ENCODE data around the gene SIPA1L3.
"Not testable (repeated sequence)": the region's sequence is repeated elsewhere in the genome, so short reads cannot be mapped to it uniquely, and the experiment has no call there.

The SIPA1L3 gene

GRCh38 chr19:38065775-38066174 lies 158.8 kb downstream of the SIPA1L3 start:
- not testable (repeated sequence) for DNase-seq (ENCODE audit: low read depth, low spot score)

DNA sequence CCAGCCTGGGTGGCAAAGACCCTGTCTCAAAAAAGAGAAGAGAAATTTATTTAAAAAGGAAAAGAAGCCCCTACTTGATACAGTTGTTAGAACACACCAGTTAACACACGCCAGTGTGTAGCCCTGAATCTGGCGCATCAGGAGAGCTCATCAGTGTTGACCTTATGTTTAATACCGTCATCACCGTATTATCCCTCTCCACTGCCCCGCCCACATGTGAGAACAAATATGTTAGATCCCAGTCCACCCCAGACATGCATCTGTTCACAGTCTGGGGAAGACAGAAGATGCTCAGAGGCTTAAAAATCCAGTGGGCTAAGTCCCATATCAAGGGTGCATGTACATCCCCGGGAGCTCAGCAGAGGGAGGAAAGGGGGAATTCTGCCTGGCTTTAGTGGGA lies 161.8 kb downstream of the SIPA1L3 start:
- no peak for DNase-seq (ENCODE audit: low read depth, low spot score)

DNA sequence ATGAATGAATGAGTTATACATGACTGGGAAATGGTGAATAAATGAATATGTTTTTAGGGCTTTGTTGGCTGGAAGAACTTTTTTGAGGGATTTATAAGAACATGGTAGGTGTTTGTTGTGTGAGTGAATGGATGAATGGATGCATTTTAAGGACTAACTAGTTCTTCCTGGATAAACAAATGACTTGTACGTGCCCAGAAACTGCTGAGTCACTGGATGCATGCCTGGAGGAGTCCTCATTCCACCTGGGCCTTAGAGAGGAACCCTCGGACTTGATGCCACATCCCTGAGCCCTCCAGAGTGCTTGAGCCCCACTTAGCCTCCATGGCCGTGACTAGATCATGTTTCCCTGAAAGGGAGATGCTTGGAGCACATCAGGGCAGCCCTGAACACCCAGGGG lies 163.6 kb downstream of the SIPA1L3 start:
- DNase-seq (ENCODE audit: low read depth, low spot score) = no peak

DNA sequence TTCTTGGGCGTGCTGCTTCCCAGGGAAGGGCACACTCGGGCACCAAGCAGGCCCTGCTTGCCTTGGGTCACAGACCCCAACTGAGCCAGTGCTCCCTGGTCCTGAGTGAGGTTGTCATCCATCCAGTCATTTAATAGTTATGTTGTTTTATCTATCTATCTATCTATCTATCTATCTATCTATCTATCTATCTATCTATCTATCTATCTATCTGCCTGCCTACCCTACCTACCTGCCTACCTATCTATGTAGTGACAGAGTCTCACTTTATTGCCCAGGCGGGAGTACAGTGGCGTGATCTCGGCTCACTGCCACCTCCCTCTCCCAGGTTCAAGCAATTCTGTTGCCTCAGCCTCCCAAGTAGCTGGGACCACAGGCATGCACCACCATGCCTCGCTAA lies 164.0 kb downstream of the SIPA1L3 start:
- not testable (repeated sequence) for DNase-seq (ENCODE audit: low read depth, low spot score)

GRCh38 chr19:38071647-38072046 lies 164.6 kb downstream of the SIPA1L3 start:
- DNase-seq (ENCODE audit: low read depth, low spot score) = no peak

- no peak for DNase-seq (ENCODE audit: low read depth, low spot score)
These were observed 166.1 kb downstream of the SIPA1L3 start for GRCh38 chr19:38072776-38073750.

- no peak for DNase-seq (ENCODE audit: low read depth, low spot score)
These were observed 167.1 kb downstream of the SIPA1L3 start for GRCh38 chr19:38073841-38074685.

GRCh38 chr19:38076337-38076736 lies 169.3 kb downstream of the SIPA1L3 start:
- no peak for DNase-seq (ENCODE audit: low read depth, low spot score)

DNA sequence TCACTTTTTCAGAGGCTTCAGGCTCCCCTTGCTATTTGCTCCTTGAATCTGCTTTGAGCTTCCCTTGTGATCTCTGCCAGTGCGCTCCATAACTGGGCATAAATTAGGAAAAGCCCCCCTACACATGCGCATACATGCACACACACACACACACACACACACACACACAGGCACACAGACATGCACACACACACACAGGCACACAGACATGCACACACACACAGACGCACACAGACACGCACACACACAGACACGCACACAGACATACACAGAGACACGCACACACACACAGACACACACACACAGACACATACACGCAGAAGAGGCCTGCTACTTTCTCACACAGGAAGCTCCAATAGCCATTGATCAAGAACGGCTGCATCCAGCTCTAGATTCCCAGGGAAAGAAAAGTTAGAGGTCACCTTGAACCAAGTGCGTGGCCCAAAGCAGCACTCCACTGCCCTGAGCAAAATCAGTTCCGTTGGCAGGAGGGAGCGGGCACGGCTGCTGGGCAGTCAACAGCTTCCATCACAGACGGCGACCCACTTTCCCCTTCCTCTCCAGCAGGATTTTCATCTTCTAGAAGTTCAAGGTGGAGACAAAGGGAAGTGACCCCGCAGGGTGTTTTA lies 171.4 kb downstream of the SIPA1L3 start:
- DNase-seq (ENCODE audit: low read depth, low spot score) = no peak

GRCh38 chr19:38079926-38080380 lies 172.9 kb downstream of the SIPA1L3 start:
- DNase-seq (ENCODE audit: low read depth, low spot score) = no peak

- DNase-seq (ENCODE audit: low read depth, low spot score) = no peak
These were observed 174.7 kb downstream of the SIPA1L3 start for GRCh38 chr19:38081547-38082255.

- no peak for DNase-seq (ENCODE audit: low read depth, low spot score)
These were observed 175.5 kb downstream of the SIPA1L3 start for GRCh38 chr19:38082256-38083118.

- no peak for DNase-seq (ENCODE audit: low read depth, low spot score)
These were observed 177.2 kb downstream of the SIPA1L3 start for GRCh38 chr19:38084196-38084595.

DNA sequence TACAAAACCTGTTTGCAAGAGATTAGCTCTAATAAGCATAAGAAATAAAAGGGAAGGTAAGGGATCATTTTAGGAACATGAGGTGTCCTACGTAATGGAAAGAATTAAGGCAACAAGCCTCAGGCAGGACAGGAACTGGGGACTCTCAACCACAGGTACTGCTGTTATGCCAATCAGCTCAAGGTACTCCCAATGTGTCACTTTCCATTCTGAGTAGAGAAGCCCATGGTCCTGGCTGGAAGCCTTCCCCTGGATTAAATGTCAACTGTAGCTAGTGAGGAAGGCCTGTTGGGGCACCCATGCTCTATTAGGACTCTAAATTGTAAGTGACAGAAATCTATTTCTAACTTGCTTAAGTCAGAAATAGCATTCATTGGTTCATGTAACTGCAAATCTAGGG lies 182.4 kb downstream of the SIPA1L3 start:
- DNase-seq (ENCODE audit: low read depth, low spot score) = no peak

DNA sequence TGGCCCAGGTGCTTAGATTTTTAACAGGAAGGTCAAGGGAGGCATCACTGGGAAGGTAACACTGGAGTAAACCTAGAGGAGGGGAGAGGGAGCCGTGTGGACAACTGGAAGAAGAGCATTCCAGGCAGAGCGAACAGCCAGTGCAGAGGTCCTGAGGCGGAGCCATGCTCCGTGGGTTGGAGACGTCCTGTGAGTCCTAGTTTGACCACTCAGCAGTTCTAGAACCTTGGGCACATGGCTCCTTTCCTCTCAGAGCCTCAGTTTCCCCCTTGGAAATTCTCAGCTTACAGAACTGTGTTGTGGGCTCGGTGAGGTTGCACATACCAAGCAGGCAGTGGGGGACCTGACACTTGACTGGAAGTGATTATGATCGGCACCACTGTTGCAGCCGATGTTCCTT lies 186.1 kb downstream of the SIPA1L3 start:
- no peak for DNase-seq (ENCODE audit: low read depth, low spot score)

- DNase-seq (ENCODE audit: low read depth, low spot score) = no peak
These were observed 186.6 kb downstream of the SIPA1L3 start for GRCh38 chr19:38093587-38093986.

DNA sequence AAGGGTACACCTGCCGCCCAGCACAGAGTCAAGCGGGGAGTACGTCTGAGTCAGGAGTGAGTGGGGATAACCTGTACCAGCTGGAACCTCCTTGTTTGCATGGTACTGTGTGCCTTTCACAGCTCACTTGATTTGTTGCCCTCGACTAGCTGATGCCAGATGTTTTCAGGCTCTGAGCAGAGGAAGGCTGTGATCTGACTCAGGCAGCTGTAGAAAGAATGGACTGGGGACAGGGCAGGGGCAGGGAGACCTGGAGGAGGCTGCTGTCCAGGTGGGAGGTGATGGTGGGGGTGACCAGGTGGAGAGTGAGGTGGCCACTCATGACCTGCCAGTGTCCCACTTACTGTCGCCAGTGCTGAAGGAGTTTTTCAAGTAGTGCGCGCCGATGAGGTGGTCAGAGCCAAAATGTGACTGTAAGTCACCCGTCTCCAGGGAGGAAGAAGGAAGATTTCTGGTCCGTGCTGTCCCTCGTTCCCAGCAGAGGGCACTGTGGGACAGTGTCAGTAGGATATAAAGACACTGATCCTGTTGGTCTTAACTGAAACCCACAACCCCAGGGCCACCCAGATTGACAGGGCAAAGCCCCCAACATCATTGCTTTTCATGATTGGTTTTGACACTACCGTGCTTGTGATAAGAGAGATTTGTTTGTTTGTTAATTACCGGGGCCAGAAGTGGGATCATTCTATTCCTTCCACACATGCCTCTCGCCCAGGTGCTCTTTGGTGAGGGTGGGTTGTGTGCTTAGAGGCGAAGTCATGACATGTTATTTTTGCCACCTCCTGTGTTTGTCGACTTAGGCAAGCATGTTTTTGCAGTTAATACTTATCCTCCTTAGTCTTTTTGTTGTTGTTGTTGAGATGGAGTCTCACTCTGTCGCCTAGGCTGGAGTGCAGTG lies 188.7 kb downstream of the SIPA1L3 start:
- no peak for DNase-seq (ENCODE audit: low read depth, low spot score)

GRCh38 chr19:38099966-38100365 lies 193.0 kb downstream of the SIPA1L3 start:
- no peak for DNase-seq (ENCODE audit: low read depth, low spot score)

DNA sequence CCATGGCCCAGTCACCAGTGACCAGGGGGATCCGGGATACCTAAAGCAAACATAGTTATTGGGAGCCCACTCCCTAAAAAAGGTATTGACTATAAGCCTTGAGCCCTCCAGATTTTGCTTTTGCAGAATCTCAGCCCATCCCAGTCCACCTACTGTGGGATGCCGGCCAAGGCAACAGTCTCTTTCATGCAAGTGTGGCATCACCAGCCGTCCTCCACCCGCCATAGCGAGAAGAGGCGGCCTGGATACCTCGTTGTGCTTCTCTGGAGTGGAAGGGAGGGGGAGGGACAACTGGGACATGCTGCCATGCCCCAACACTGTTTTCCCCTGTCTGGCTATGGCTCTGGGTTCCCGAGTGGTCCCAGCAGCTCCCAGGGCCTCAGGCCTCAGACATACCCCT lies 193.6 kb downstream of the SIPA1L3 start:
- DNase-seq (ENCODE audit: low read depth, low spot score) = no peak
